Progenitor cell of endocrine pancreas (in vitro differentiated cells): ENCODE data around the gene LAMP5. TPM values are rescaled to one million over a fixed set of nuclear protein-coding genes. Genes with fewer than 3 reads are reported as not detected.
A peak's percentile ranks its signal among the peaks of the same experiment; 100 is the strongest.

Experiments used
- DNase-seq: peaks from one replicate; pipeline ENCODE4 v3.0.0; 2021; ENCODE audit warnings: low spot score; ENCODE audit not compliant: unreplicated experiment
- H3K27ac Mint-ChIP-seq: 2 replicates; pipeline ENCODE4 v1.8.0; 2021; ENCODE audit warnings: mild to moderate bottlenecking, moderate library complexity, mixed read lengths
- H3K27me3 Mint-ChIP-seq: 2 replicates; pipeline ENCODE4 v1.8.0; 2021; ENCODE audit warnings: mixed read lengths
- H3K36me3 Mint-ChIP-seq: 2 replicates; pipeline ENCODE4 v1.8.0; 2022; ENCODE audit warnings: mixed read lengths; ENCODE audit not compliant: insufficient read depth
- H3K4me1 Mint-ChIP-seq: 2 replicates; pipeline ENCODE4 v1.8.0; 2021; ENCODE audit warnings: low read depth, mixed read lengths
- H3K4me3 Mint-ChIP-seq: 2 replicates; pipeline ENCODE4 v1.8.0; 2021; ENCODE audit warnings: low read depth, mild to moderate bottlenecking, moderate library complexity, mixed read lengths
- H3K9me3 Mint-ChIP-seq: 2 replicates; pipeline ENCODE4 v1.8.0; 2021; ENCODE audit warnings: low read depth, mixed read lengths
- CTCF ChIP-seq: fragments of 200-600 bp; sonication (generic); IDR thresholded peaks from one replicate; pipeline ENCODE4 v1.5.0; 2021; ENCODE audit warnings: antibody characterized with exemption, mild to moderate bottlenecking; ENCODE audit not compliant: unreplicated experiment
- long read RNA-seq: library from polyadenylated mRNA; unstranded; transcript quantifications from one replicate; pipeline ENCODE4 v2.0.0, GENCODE V29; 2020
- total RNA-seq: library from RNA; stranded (reverse); gene quantifications from 2 replicates; pipeline ENCODE4 v1.2.1, GENCODE V29; 2021

The LAMP5 gene
- not detected in 2 replicates for total RNA-seq
- long read RNA-seq: 0 reads

DNA sequence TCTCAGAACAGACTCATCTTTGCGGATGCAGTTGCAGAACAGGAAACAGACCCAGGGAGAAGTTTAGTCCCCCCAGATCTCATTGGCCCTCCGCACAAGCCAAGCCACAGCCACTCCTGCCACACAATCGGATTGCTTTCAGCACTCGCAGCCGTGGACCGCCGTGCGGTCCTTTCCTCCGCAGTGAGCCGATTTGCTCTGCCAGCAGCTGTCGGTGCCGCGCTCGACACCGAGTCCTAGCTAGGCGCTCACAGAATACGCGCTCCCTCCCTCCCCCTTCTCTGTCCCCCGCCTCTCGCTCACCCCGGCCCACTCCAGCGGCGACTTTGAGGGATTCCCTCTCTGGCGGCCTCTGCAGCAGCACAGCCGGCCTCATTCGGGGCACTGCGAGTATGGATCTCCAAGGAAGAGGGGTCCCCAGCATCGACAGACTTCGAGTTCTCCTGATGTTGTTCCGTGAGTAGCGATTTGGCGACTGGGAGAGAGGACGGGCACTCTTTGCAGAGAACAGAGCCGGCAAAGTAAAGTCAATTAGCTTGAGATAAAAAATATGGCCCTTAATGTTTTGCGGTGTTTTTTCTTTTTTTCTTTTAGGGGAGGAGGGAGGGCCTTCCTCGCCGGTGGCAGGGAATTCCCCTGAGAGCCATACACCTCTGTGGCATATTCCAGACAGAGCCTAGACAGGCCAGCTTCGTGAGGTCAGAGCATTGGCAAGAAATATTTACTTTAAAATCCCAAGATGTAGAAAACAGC, at the start of gene LAMP5:
Gene LAMP5 (plus strand): TSS at position 130 of the 753 bp plus-strand sequence. CDS start 263 bp downstream, at position 393.
- no peak for TF ChIP-seq CTCF
- Mint-ChIP-seq H3K4me1 (peaks cover 13% of the 10 kb centered on the region), H3K36me3 (no peaks in the 10 kb centered on the region), H3K4me3 (peak within 1 kb of the TSS; percentile 65), H3K9me3 (no peaks in the 10 kb centered on the region), H3K27ac (no peak within 1 kb of the TSS), H3K27me3 (peaks cover 91% of the 10 kb centered on the region)
- DNase-seq: peak; percentile 45

DNA sequence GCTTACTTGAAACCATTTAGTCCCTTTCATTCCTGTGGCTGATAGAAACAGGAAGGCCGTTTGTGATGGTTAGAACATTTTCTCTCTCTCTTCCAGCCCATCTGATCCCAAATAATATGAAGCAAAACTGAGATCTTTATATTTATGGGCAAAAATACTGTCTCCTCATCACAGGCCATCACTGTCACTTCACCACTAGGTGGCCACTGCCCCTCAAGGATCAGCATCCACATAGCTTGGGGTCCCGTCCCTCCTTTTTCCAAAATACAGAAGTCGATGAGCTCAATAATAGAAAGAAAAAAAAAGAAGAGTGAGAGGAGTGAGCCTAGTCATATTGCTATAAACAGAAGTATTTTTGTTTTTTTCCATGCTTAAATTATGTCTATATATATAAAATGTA, 46.4 kb upstream of the LAMP5 start:
- Mint-ChIP-seq H3K36me3 (peaks cover 6% of the 10 kb centered on the region), H3K4me3 (no peak overlapping the region), H3K27ac (no peak overlapping the region), H3K4me1 (peaks cover 6% of the 10 kb centered on the region), H3K27me3 (no peaks in the 10 kb centered on the region), H3K9me3 (peaks cover 14% of the 10 kb centered on the region)
- peak; percentile 62 for TF ChIP-seq CTCF
- no peak for DNase-seq

GRCh38 chr20:9474835-9475415, 39.5 kb upstream of the LAMP5 start:
- Mint-ChIP-seq H3K27me3 (no peaks in the 10 kb centered on the region), H3K27ac (no peak overlapping the region), H3K9me3 (no peaks in the 10 kb centered on the region), H3K36me3 (no peaks in the 10 kb centered on the region), H3K4me3 (no peak overlapping the region), H3K4me1 (no peaks in the 10 kb centered on the region)
- TF ChIP-seq CTCF: no peak
- no peak for DNase-seq

GRCh38 chr20:9475456-9475855, 38.9 kb upstream of the LAMP5 start:
- DNase-seq: no peak
- no peak for TF ChIP-seq CTCF
- Mint-ChIP-seq H3K9me3 (no peaks in the 10 kb centered on the region), H3K4me3 (no peak overlapping the region), H3K27ac (no peak overlapping the region), H3K4me1 (no peaks in the 10 kb centered on the region), H3K27me3 (no peaks in the 10 kb centered on the region), H3K36me3 (no peaks in the 10 kb centered on the region)

GRCh38 chr20:9476174-9476573, 38.2 kb upstream of the LAMP5 start:
- Mint-ChIP-seq H3K4me3 (no peak overlapping the region), H3K36me3 (no peaks in the 10 kb centered on the region), H3K27ac (no peak overlapping the region), H3K4me1 (no peaks in the 10 kb centered on the region), H3K27me3 (no peaks in the 10 kb centered on the region), H3K9me3 (no peaks in the 10 kb centered on the region)
- TF ChIP-seq CTCF: no peak
- no peak for DNase-seq
